Esophagus mucosa (tissue), 1 donor: Measurements from ENCODE around the gene ST6GALNAC6. TPM values are rescaled to one million over a fixed set of nuclear protein-coding genes. Genes with fewer than 3 reads are reported as not detected.
"Not testable (repeated sequence)": the region's sequence is repeated elsewhere in the genome, so short reads cannot be mapped to it uniquely, and the experiment has no call there.

Experiments
- ATAC-seq: fragments of 200-7000 bp; cut with Tn5 transposase; one replicate; pipeline ENCODE4 v1.9.1; 2020
- total RNA-seq: library from RNA; stranded (reverse); gene quantifications from one replicate; pipeline ENCODE4 v1.2.4, GENCODE V29; 2023
- donor health status: DM: yes; HTN: yes; CAD: no.

The ST6GALNAC6 gene
- total RNA-seq, 1 donor from 2014 or later, result 13.0 TPM

DNA sequence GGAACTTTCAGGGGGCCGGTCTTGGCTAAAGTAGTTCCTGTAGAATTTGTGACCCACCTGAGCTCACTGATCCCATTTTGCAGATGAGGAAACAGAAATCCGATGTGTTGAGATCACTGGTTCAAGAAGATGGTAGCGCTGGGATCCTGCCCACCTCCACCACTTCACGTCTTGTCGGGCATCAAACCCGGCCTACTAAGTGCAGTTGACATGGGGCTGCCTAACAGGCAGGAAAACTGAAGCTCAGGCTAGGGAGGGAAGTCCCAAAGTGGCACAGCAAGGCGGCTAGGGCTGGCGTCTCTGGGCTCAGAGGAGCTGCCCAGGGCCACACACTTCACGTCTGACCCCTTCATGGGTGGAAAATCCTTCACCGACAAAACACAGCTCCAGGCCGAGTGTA is 44.4 kb downstream of the ST6GALNAC6 start:
- no peak for ATAC-seq

DNA sequence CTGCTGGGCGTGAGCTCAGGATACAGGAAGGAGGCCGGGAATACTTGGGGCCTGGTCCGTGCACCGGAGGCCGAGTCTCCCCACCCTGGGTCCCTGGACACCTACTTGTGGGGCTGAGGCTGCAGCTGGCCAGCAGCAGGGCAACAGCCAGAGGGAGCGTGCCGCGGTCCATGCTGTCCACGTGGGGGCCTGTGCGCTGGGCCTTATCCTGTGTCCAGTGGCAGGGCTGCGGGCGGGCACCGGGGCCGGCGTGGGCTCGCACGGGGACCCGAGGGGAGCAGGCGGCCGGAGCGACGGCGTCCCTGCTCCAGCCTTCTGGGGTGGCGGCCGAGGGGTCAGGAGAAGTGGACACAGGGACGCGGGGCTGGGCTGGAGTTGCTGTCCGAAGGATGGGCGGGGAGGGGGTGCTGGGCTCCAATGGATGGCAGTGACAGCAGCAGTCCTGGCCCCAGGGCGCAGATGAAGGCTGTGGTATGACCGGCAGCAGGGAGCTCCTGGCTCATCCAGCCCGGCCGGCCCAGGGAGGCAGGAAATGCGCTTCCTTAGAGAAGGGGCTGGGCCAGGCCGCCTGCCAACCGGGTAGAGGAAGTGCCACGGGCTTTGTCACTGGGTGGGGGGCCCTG is 45.1 kb downstream of the ST6GALNAC6 start, which contains the start of gene ENG:
Gene ENG (minus strand): TSS at position 475 of the 623 bp plus-strand sequence. CDS start 303 bp downstream, at position 172.
- ATAC-seq, result peak; percentile 71

DNA sequence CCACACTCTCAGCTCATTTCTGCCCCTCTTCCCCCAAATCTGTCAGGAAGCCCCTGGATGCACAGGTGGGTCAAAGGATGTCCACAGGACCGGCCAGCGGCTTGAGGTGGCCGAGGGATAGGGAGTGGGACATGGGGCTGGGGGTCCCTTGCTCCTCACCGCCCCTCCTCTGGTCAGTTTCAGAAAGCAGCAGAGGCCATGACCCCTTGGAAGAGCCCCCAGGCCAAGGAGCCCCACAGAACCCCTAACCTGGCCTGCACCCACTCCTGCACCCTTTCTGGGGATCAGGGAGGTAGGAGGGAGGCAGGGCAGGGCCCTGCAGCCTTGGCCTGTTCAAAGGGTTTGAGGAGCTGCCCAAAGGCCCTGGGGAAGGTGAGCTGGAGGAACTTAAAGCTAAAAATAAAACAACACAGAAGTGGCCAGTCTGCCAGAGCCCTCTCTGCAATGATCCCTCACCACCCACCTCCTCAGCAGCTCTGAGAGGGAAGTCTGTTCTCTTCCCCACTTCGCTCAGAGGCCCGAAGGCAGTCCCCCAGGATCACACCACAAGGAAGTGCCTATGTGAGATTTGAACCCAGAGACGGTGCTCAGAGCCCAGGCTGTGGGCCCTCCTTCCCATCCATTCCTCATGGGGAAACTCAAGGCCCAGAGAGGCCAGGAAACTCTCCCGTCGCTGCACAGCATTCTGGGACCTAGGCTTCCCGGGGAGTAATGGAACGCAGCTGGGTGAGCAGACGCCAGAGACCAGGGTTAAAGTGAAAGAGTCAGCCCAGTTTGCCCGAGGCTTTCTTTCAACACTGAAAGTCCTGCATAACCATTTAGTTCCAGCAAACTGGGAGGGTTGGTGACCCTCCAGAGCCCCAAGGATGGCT is 45.9 kb downstream of the ST6GALNAC6 start:
- no peak for ATAC-seq

DNA sequence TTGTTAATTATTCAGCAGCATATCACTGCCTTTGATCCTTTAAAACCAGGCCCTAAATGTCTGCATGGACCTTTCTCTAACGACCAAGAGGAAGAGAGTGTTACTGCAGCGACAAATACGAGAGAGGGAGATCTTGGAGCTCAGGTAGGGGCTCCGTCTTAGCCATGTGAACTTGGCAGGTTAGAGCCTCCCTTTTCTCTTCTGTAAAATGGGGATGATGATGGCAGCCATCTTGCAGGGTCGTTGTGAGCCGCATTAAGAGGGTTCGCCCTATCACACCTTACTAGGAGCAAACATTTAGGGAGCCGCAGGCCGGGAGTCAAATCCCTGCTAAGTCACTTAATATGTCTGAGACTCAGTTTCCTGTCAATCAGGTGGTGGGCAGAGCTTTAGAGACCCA is 46.6 kb downstream of the ST6GALNAC6 start:
- ATAC-seq, result no peak

DNA sequence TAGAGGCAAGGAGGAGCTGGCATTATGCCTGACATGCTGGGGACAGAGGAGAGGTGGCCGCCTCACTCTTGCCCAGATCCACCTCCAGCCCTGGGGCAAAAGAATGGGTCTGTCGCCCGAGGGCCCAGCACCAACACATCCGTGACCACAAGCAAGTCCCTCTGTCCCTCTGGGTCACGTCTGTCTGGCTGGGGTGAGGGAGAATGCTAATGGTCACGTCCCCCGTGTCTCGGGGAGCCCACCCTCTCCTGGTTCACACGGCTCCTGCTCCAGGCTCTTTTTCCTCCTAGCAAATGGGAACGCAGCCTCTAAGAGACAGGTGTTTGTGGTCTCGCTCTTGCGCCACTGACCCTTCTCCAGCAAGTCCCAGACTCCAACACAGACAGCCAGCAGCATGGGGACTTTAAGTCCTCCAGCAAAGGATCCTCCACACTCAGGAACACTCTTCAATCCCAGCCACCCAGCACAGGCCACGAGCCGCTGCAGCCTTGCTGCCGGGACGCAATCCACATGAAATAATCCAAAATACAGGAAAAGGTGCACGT is 49.0 kb downstream of the ST6GALNAC6 start:
- ATAC-seq, result no peak

DNA sequence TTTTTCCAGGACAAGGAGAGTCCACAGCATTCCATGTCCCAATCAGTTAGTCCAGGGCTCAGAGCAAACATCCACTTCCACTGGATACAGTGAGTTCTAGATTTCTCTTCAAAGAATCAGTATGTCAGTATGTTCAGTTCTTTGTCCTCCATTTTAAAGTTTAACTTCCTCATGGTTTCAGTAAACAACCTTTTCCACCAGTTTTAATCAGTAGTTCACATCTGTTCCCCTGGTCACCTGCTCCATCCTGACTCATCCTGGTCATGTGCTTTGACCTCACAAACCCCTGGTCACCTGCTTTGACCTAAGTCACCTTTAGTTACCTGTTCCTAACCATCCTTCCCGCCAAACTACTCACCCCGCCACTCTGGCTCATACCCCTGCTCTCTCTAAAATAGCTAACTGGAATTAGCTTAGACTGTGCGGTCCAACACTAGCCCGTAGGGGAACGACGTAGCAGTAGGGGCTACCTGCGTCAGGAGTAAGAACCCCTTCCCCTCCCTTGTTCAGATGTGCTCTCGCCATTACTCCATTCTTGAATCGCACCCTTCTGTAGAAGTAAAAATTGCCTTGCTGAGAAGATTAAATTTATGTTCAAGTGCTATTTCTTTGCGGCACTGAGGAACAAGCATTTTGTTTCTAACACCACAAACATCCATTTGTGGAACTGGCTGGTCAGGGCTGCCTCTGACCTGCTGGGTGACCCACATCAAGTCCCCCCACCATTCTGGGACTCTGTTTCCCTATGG is 50.5 kb downstream of the ST6GALNAC6 start:
- no peak for ATAC-seq

DNA sequence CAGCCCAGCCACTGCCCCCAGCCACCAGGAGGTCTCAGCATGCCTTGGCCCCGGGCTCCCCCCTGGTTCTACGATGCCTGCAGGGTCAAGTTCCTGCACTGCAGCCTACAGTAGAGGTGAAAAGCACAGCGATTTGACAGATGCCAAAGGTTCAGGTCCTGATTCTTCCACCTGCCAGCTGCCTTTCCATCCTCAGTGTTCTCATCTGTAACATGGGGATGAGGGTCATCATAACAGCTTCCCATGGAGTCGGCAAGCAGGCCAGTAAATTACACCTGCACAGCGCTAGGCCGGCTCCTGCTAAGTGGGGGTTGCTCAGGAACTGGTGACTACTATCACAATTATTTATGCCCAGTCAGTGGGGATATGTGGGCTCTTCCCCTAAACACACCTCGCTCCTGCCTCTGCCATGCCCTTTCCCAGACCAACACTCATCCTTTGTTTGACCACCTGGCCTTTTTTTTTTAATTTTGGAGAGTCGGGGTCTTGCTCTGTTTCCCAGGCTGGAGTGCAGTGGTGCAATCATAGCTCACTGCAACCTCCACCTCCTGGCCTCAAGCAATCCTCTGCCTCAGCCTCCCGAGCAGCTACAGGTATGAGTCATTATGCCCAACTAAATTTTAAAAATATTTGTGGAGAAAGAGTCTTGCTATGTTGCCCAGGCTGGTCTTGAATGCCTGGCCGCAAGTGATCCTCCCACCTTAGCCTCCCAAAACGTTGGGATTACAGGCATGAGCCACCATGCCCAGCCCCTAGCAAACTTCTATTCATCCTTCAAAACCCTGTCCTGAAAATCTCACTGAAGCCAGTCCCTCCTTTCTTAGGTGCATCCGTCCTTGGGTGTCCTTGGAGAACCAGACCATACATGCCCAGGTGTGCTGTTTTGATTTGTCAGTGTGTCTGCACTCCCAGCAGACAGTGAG is 51.3 kb downstream of the ST6GALNAC6 start:
- ATAC-seq, result no peak

DNA sequence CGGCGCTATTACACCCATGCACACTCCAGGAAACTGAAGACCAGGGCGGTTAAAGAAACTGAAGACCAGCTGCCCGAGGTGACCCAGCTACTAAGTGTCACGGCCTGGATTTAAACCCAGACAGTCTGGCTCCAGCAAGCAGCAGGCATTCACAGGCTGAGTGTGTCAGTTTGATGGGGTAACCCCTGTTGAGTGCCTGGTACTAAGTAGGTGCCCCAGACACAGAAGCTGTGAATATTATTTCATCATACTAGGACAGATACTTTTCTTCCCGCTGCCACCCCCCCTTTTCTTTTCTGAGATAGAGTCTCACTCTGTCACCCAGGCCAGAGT is 52.3 kb downstream of the ST6GALNAC6 start:
- peak; percentile 28 for ATAC-seq

DNA sequence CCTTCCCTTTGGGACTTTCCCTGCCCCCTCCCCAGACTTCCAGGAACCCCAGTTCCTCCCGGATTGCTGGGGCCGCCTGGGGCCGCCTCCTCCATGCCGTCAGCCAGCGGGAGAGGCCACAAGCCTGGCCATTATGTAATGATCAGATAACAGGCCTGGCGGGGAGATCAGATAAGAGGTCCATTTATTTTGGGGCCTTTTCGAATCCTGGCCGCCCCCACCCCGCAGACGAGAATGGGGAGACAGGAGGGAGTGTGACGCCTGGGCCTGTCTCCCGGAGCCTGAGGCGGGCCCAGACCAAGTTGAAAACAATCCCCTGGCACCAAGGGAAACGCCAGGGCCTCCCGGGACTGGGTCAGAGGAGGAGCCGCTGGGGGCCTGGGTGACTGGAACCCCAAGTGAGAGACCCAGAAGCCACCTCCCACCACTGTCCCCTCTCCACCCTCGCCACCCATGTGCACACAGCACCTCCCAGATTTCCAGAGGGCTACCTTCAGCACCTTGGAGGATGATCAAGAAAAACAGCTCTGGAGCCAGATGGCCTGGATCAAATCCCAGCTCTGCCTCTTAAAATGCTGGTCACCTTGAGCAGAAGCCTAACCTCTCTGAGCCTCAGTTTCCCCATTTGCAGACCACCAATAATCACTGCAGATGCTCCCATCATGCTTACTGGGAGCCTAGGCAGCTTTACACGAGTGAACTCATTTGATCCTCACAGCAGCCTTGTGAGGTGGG is 52.8 kb downstream of the ST6GALNAC6 start:
- no peak for ATAC-seq

DNA sequence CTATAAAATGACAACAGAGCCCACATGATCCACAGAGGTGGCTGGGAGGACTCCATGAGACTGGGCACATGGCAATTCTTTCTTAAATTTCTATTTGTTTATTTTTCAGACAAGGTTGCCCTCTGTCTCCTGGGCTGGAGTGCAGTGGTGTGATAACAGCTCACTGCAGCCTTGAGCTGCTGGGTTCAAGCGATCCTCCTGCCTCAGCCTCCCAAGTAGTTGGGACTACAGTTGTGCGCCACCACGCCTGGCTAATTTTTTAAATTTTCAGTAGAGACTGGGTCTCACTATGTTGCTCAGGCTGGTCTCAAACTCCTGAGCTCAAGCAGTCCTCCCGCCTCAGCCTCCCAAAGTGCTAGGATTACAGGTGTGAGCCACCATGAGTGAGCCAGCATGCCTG is 53.8 kb downstream of the ST6GALNAC6 start:
- not testable (repeated sequence) for ATAC-seq

DNA sequence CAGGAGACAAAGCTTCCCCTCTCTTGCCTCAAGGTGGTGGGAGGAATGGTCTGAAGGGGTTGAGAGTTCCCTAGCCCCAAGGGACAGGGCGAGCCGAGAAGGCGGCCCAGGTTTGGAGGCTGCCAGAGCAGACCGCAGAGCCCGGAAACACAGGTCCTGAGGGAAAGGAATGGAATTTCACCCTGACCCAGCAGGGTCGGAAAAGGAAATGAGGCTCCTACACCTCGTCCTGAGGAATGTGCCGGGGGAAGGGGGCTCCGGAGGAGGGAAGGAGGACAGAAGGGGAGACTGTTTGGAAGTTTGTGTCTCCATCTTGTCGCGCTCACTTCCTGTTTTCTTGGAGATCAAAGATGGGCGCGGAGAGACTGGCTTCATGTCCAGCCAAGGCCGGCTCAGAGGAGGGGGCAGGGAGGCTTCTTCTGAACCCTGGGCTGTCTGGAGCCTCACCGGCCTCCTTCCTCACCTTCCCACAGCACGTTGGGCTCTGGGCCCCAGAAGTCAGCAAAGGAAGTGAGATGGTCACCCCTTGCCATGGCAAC is 54.5 kb downstream of the ST6GALNAC6 start:
- peak; percentile 56 for ATAC-seq

DNA sequence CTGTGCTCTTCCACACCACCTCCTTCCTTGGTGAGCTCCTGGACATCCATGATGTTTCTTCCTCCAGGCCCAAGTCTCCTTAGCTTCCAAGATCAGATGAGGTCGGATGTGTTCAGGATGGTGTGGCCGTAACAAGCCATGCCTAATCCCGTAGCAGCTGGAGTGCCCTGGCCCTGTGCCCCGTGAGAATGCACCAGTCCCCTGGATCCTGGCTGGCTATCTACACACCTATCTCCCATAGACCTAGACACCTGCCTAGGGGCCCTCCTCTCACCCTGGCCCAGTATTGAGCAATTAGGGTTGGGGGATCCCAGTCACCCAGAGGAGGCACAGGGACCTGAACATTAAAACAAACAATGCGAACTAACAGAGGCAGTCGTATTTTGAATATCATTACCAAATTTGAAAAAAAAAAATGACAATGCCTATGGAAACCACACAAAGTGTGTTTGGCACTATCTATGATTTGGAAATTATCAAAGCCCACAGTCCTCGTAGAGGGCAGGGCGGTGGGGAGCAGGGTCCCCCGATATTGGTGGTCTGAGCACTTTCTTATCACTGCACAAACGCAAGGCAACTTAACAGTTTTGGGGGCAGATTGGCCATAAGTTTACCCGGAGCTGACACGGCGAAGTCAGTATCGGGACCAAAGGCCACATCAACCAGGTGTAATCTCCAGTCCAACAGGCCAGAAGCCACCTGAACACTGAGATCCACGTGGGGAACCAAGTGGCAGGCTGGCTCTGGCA is 58.1 kb downstream of the ST6GALNAC6 start:
- ATAC-seq, result no peak

DNA sequence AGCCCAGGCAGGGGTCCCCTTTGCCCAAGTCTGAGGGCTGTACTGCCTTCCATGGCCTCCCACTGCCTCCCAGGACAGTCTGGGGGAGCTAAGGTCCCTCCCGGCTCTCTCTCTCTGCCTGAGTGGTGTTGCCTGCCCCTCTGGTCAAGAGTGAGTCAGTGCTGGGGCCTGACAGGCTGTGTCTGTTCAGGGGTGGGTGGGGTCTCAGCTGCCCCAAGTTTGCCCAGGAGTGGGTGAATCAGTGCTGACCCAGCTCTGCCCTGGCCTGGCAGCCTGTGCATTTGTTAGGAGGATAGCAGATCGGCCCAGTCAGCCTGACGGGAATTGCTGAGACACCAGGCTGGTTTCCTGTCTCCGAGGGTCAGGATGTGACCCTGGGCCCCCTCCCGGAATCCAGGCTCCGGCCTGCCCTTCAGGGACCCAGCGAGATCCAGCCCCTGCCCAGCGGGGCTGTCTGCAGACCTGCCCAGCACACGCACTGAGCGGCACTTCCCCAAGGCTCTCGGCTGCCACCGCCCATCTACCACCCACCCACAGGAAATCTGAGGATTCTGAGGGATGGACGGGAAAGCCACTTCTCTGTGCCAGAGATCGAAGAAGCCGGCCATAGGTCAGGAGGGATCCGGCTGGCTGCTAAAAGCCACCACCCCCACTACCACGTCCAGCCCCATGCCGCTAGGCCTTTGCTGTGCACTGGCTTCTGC is 60.9 kb downstream of the ST6GALNAC6 start:
- ATAC-seq, result peak; percentile 70

DNA sequence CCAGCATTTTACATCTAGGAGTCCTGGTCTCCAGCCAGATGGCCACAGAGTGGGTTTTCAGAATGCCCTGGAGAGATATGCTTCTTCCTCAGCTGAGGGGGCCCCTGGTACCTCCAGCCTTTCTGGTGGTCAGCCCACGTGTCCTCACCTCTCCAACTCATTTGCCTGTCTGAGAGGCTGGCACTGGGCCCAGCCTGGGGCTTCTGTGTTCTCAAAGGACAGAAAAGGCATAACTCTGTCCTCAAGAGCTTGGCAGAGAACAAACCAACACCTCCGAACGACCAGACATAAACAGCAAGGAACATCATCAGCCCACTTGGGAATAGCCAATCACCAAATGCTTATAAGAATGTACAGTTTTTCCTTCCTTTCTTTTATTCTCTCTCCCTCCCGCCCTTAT is 62.1 kb downstream of the ST6GALNAC6 start:
- no peak for ATAC-seq

DNA sequence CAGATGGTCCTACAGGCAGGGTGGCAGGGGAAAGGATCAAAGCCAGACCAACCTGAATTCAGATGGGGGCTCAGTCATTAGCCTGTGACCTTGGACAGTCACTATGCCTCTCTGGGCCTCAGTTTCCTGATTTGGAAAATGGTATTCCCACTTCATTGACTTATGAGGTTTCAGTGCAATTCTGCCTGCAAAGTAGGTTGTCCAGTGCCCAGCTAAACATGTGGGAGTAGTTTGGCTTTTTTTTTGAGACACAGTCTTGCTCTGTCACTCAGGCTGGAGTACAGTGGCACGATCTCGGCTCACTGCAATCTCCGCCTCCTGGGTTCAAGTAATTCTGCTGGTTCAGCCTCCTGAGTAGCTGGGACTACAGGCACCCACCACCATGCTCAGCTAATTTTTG is 62.8 kb downstream of the ST6GALNAC6 start:
- not testable (repeated sequence) for ATAC-seq

DNA sequence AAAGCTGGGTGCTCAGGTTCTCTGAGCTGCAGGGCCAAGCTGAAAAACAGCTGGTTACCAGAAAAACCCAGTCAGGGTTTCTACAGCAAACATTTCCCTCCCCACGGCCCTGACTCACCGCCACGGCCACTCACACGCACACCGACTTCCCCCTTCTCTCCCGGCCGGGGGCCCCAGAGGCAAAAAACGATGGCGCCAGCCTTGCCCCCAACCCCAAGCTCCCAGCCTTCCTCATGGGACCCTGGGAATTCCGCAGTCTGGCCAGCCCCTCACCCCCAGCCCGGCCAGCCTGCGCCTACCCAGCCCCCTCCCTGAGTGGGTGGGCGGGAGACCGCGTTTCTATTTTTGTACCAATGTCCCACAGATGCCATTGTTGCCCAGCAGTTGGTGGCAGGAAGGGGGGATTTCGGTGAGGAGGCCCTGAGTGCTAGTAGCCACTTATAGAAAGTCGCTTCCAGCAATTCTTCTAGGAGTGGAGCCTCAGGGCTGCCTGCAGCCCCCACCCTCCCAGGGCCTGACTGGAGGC is 63.3 kb downstream of the ST6GALNAC6 start:
- ATAC-seq, result no peak
